AG04449 (cell line): ENCODE data around the gene RAB31.
"Not testable (repeated sequence)": the region's sequence is repeated elsewhere in the genome, so short reads cannot be mapped to it uniquely, and the experiment has no call there.

ENCODE experiments used
- CTCF ChIA-PET: fragments of 350-600 bp; formaldehyde crosslinking; extraction: SDS; loops from one replicate; lab custom pipeline; 2021; ENCODE audit warnings: antibody characterized with exemption; lab: Yijun Ruan, JAX
- POLR2A ChIA-PET: fragments of 400-600, 350-600 bp; formaldehyde crosslinking; extraction: SDS; loops from one replicate; lab custom pipeline; 2020; ENCODE audit warnings: antibody characterized with exemption, inconsistent platforms; lab: Yijun Ruan, JAX
- DNase-seq: peaks from one replicate; pipeline ENCODE4 v3.0.0-alpha.2; 2010; ENCODE audit warnings: low read depth, low spot score
- H3K4me3 ChIP-seq: 2 replicates; pipeline ENCODE4 v1.5.1; 2011; ENCODE audit warnings: low read depth, mild to moderate bottlenecking, control low read depth, low read length
- TF ChIP-seq, protein P1 (sequence below): IDR thresholded peaks from one replicate; pipeline ENCODE4 v1.5.1; 2011; ENCODE audit warnings: mild to moderate bottlenecking, moderate library complexity, low read length, control low read depth, inconsistent platforms; ENCODE audit not compliant: insufficient read depth; ENCODE audit errors: missing control alignments

Gene RAB31

DNA sequence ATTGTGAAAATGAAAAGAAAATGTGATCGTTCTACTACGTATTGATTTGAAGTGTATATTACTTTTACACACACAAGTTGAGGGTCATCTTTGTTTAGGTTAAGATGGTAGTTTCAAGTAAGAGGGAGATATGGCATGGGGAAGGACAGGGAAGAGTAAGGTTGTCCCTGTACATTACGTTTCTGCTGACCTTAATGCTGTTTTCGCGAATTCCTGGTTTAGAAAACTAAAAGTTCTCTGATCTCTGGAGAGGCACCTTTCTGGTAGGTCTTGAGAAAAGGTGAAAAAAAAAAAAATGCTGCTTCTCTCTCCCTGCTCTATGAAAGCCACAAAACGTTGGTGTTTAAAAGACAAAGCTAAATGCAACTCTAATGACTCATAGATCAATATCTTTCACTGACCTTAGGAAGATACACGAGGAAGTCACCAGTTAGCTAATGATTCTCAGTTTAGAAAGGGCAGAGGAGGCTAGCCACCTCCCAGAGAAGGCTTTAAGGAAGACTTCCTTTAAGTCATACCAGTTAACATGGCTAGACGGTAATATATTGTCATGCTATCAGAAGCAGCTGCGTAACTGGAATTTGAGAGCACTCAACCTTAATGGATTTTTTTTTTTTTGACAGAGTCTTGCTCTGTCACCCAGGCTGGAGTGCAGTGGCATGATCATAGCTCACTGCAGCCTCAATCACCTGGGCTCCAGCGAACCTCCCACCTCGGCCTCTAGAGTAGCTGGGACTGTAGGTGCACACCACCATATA is 190.9 kb downstream of the RAB31 start:
- DNase-seq: no peak
- TF ChIP-seq, protein P1, sequence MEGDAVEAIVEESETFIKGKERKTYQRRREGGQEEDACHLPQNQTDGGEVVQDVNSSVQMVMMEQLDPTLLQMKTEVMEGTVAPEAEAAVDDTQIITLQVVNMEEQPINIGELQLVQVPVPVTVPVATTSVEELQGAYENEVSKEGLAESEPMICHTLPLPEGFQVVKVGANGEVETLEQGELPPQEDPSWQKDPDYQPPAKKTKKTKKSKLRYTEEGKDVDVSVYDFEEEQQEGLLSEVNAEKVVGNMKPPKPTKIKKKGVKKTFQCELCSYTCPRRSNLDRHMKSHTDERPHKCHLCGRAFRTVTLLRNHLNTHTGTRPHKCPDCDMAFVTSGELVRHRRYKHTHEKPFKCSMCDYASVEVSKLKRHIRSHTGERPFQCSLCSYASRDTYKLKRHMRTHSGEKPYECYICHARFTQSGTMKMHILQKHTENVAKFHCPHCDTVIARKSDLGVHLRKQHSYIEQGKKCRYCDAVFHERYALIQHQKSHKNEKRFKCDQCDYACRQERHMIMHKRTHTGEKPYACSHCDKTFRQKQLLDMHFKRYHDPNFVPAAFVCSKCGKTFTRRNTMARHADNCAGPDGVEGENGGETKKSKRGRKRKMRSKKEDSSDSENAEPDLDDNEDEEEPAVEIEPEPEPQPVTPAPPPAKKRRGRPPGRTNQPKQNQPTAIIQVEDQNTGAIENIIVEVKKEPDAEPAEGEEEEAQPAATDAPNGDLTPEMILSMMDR: no peak
- no peak overlapping the region for H3K4me3 ChIP-seq
- POLR2A ChIA-PET: no interaction called here
- CTCF ChIA-PET: interaction anchor here (1.5 kb wide), 1 partner anchor 13 kb away, joined by 3 read pairs; the partner anchor contains the start of gene TXNDC2

DNA sequence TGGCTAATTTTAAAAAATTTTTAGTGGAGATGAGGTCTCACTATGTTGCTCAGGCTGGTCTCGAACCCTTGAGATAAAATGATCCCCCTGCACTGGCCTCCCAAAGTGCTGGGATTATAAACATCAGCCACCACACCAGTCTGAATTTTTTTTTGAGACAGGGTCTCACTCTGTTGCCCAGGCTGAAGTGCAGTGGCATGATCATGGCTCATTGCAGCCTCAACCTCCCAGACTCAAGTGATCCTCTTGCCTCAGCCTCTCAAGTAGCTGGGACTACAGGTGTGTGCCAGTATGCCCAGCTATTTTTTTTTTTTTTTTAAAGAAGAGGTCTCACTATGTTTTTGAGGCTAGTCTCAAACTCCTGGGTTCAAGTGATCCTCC is 191.4 kb downstream of the RAB31 start:
- CTCF ChIA-PET: interaction anchor here (1.5 kb wide), 1 partner anchor 14 kb away, joined by 3 read pairs; the partner anchor contains the start of gene TXNDC2
- H3K4me3 ChIP-seq, POLR2A ChIA-PET, DNase-seq: not testable (repeated sequence)

- TF ChIP-seq, protein P1: no peak
- POLR2A ChIA-PET: no interaction called here
- CTCF ChIA-PET: no interaction called here
- H3K4me3 ChIP-seq: no peak overlapping the region
- no peak for DNase-seq
These were observed 192.6 kb downstream of the RAB31 start for GRCh38 chr18:9900699-9901098.

DNA sequence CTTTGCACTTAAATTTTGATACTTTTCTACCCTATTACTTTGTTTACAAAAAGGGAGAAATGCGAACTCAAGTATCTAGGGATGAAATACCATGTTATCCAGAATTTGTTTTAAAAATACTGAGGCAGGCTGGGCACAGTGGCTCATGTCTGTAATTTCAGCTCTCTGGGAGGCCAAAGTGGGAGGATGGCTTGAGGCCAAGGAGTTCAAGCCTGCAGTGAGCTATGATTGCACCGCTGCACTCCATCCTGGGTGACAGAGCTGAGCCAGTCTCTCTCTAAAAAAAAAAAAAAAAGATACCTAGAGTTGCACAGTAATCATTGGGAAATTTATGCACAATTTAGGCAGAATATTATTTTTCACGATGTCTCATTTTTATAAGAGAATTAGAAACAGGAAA is 193.3 kb downstream of the RAB31 start:
- DNase-seq: no peak
- ChIA-PET CTCF (no interaction called here), POLR2A (no interaction called here)
- TF ChIP-seq, protein P1: no peak
- H3K4me3 ChIP-seq: no peak overlapping the region

- CTCF ChIA-PET, H3K4me3 ChIP-seq, POLR2A ChIA-PET, DNase-seq: not testable (repeated sequence)
These were observed 194.2 kb downstream of the RAB31 start for GRCh38 chr18:9902264-9902663.

- TF ChIP-seq, protein P1: no peak
- H3K4me3 ChIP-seq: no peak overlapping the region
- no peak for DNase-seq
- CTCF ChIA-PET: no interaction called here
- POLR2A ChIA-PET: no interaction called here
These were observed 194.7 kb downstream of the RAB31 start for GRCh38 chr18:9902832-9903231.

DNA sequence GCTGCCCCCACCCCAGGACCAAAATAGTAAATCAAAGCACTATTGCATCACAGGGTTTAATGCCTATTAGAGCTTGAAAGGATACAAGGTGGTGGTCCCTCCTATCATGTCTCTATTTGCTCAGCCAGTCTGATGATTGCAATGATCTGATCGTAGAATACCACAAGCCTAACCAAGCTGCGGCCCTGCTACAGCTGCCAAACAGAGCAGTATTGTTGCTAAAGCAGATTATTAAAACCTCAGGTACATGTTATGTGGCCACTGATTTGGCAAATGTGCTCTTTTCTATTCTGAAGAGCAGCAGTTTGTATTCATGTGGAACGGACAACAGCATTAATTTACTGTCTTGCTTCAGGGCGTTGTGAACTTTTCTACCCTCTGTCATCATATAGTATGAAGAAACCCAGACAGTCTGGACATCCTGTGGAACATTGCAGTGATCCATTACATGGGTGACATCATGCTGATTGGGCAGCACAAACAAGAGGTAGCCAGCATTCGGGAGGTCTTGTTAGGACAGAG is 197.4 kb downstream of the RAB31 start:
- H3K4me3 ChIP-seq: no peak overlapping the region
- no peak for DNase-seq
- TF ChIP-seq, protein P1: no peak
- ChIA-PET POLR2A (no interaction called here), CTCF (no interaction called here)
